OCI-LY7 (cell line): ENCODE results near the gene BHLHE40.

Experiments
- CTCF ChIP-seq: fragments of 200-600 bp; sonication (generic); conservative IDR thresholded peaks from 2 replicates; pipeline ENCODE4 v1.5.1; 2014; ENCODE audit warnings: mild to moderate bottlenecking, antibody characterized with exemption, low read length, moderate library complexity, mixed read lengths
- EZH2phosphoT487 ChIP-seq: fragments of 200-600 bp; sonication (generic); IDR thresholded peaks from 2 replicates; pipeline ENCODE4 v1.6.1; 2018; ENCODE audit warnings: low read depth, borderline replicate concordance, mild to moderate bottlenecking, mixed run types, antibody characterized with exemption, low read length, moderate library complexity, mixed read lengths

DNA sequence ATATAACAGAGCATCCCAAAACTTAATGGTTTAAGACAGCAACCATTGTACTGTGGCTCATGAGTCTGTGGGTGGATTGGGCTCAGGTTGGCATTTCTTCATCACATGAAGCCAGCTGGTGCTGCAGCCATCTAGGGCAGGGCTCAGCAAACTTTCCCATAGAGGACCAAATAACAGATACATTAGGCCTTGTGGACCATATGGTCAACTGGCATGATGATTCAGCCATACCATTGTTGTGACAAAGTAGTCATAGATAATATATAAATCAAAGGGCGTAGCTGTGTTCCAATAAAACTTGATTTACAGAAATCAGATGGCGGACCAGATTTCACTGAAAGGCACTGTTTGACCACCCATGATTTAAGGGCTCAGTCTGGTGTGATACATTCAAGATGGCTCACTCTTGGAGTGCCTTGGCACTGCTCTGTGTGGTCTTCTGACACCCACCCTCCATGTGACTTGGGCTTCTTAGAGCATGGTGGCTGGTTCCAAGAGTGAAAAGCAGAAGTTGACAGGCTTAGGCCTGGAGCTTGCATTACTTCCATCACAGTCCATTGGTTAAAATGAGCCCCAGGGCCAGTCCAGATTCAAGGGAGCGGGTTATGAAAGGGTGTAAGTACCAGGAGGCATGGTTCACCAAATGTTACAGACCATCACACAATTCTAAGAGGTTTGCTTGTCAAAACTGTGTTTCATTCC, 40.8 kb upstream of the BHLHE40 start:
- TF ChIP-seq CTCF (no peak), EZH2phosphoT487 (no peak)
